Activated T-helper 1 cell treated with anti-CD3 and anti-CD28 coated beads, Interleukin-12 subunit alpha, Interleukin-12 subunit beta, Interleukin-2, Interleukin-4 antibody, amounts not matched to agents 30 ng/mL and 10 ng/mL and 1 ng/mL, durations not matched to agents 14 hours and 24 hours and 36 hours (primary cell): ENCODE data around the gene CEL. TPM values are rescaled to one million over a fixed set of nuclear protein-coding genes. Genes with fewer than 3 reads are reported as not detected.

Source experiments
- DNase-seq: peaks from one replicate; pipeline ENCODE4 v3.0.0; 2021; ENCODE audit warnings: low spot score
- H3K27ac Mint-ChIP-seq: one replicate; pipeline ENCODE4 v1.8.0; 2021; ENCODE audit warnings: mild to moderate bottlenecking, mixed read lengths
- H3K27me3 Mint-ChIP-seq: one replicate; pipeline ENCODE4 v1.8.0; 2022; ENCODE audit warnings: mild to moderate bottlenecking, moderate library complexity, mixed read lengths; ENCODE audit not compliant: insufficient read depth
- H3K36me3 Mint-ChIP-seq: one replicate; pipeline ENCODE4 v1.8.0; 2021; ENCODE audit warnings: low read depth, mixed read lengths
- H3K4me1 Mint-ChIP-seq: one replicate; pipeline ENCODE4 v1.8.0; 2021; ENCODE audit warnings: low read depth, mixed read lengths
- H3K4me3 Mint-ChIP-seq: one replicate; pipeline ENCODE4 v1.8.0; 2021; ENCODE audit warnings: mild to moderate bottlenecking, moderate library complexity, mixed read lengths
- H3K9me3 Mint-ChIP-seq: one replicate; pipeline ENCODE4 v1.8.0; 2021; ENCODE audit warnings: mixed read lengths
- intact Hi-C: fragments of 100-400 bp; cut with micrococcal nuclease; formaldehyde crosslinking; loops from one replicate; pipeline ENCODE4 v1.15.1; 2024
- total RNA-seq: library from RNA; stranded (reverse); gene quantifications from 2 replicates; pipeline ENCODE4 v1.2.3, GENCODE V29; 2022

Gene CEL
- total RNA-seq, 1 donor from 2014 or later = 2.0 TPM

- Mint-ChIP-seq H3K4me1 (no peaks in the 10 kb centered on the region), H3K27ac (no peak overlapping the region), H3K36me3 (peaks cover 52% of the 10 kb centered on the region), H3K27me3 (no peaks in the 10 kb centered on the region), H3K9me3 (peaks cover 8% of the 10 kb centered on the region), H3K4me3 (no peak overlapping the region)
- DNase-seq = no peak
- intact Hi-C loops = no loop called here
These were observed 36.4 kb downstream of the CEL start for GRCh38 chr9:133098104-133098754.

DNA sequence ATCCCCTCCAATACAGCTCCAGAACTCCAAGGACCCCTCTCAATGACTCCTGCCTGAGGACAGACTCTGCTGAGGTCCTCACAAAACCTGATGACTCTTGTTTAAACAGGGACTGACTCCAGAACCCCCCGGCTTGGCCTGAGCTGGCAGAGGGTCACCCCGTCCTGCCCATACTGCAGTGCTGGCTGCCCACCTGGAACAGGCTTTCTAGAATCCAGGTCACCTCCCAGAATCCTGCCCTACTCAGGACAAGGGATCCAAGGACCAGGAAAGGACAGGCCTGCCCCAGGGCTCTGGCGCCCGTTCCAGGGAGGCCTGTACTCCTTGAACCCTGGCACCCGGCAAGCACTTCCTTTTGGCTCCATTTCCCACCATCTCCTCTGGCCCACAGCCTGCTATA is 37.1 kb downstream of the CEL start:
- no peak overlapping the region for H3K27ac Mint-ChIP-seq
- intact Hi-C loops = no loop called here
- no peak overlapping the region for H3K4me3 Mint-ChIP-seq
- peaks cover 8% of the 10 kb centered on the region for H3K9me3 Mint-ChIP-seq
- peaks cover 52% of the 10 kb centered on the region for H3K36me3 Mint-ChIP-seq
- no peaks in the 10 kb centered on the region for H3K27me3 Mint-ChIP-seq
- H3K4me1 Mint-ChIP-seq = no peaks in the 10 kb centered on the region
- DNase-seq = no peak

- H3K4me1 Mint-ChIP-seq = no peaks in the 10 kb centered on the region
- no peak overlapping the region for H3K27ac Mint-ChIP-seq
- peaks cover 55% of the 10 kb centered on the region for H3K36me3 Mint-ChIP-seq
- H3K27me3 Mint-ChIP-seq = no peaks in the 10 kb centered on the region
- intact Hi-C loops = loop anchor here (10.0 kb wide), 1 partner anchor 55 kb away; no protein-coding TSS in a partner anchor
- no peak for DNase-seq
- no peak overlapping the region for H3K4me3 Mint-ChIP-seq
- H3K9me3 Mint-ChIP-seq = peaks cover 8% of the 10 kb centered on the region
These were observed 38.1 kb downstream of the CEL start for GRCh38 chr9:133099726-133100505.

DNA sequence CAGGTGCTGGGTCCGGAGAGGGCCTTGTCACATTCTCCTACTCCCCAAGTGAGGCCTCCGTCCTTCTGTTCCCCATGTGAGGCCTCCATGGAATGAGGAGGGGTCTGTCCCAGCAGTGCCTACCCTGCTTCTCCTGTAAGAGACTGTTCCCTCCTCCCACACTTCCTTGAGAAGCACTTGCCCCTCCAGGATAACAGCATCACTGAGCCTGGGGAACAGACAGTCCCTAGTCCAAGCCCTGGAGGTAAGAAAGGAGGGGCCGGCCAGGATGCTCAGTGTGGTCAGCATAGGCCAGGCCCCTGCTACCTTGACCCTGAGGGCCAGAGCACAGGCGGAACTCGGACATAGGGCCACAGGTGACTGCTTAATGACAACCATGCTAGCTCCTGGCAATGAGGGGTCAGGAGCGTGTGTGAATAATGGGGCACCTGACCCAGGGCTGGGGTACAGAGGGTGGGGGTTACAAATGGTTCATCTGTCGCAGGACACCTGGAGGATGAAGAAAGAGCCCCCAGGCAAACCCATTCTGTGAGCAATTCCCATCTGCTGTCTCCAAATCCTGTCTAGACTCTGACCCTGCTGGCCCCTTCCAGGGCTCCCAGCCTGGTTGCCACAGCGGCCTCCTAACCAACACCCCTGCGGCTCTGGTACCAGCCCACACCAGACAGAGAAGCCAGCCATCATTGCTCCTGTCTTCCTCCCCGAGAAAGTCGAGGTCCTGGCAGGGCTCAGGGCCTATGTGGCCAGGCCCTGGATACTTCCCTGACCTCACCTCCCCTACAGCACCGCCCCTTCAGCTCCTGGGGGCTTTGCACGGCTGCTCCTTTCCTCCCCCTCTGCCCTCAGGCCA is 39.0 kb downstream of the CEL start:
- DNase-seq = no peak
- Mint-ChIP-seq H3K4me1 (no peaks in the 10 kb centered on the region), H3K4me3 (no peak overlapping the region), H3K36me3 (peaks cover 58% of the 10 kb centered on the region), H3K9me3 (peaks cover 8% of the 10 kb centered on the region), H3K27me3 (no peaks in the 10 kb centered on the region), H3K27ac (no peak overlapping the region)
- intact Hi-C loops = loop anchor here (10.0 kb wide), 1 partner anchor 56 kb away; no protein-coding TSS in a partner anchor

DNA sequence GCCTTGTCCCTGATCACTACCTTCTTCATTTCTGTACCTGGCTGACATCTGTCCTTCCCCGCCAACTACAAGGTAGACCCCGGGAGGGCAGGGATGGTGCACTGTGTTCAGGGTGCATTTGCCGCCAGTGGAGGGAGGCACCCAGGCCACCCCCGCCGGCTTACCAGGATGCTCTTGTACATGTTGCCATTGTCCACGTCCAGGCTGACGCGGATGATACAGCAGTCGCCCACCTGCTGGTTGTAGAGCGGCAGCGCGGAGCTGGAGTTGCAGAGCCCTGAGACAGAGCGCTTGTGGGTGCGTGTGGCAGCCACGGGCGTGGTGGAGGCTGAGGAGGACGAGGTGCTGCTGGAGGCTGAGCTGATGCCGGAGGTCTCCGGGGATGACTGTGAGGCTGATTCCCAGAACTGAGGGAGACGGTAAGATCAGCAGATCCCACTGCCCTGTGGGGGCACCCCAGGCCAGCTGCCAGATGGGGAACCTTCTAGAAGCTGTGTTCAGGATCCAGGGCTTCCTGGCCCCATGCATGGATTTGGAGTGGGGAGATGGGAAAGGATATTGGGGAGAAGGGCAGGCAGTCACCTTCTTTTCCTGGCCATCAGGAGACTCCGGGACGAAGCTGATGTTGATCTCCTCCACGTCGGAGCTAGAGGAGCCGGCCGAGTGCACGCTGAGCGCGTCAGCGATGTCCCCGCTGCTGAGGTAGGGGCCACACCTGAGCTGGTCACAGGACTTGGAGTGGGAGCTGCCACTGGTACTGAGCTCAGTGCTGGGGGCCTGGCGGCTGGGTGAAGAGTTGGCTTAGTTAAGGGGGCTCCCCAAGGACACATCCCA is 39.8 kb downstream of the CEL start:
- Mint-ChIP-seq H3K36me3 (peaks cover 55% of the 10 kb centered on the region), H3K27ac (no peak overlapping the region), H3K4me3 (no peak overlapping the region), H3K27me3 (no peaks in the 10 kb centered on the region), H3K9me3 (no peaks in the 10 kb centered on the region), H3K4me1 (no peaks in the 10 kb centered on the region)
- intact Hi-C loops = loop anchor here (10.0 kb wide), 1 partner anchor 57 kb away; no protein-coding TSS in a partner anchor
- no peak for DNase-seq

GRCh38 chr9:133102190-133103021 is 40.6 kb downstream of the CEL start:
- intact Hi-C loops = loop anchor here (1.0 to 10.0 kb wide), 2 partner anchors 42 to 58 kb away; no protein-coding TSS in a partner anchor
- peaks cover 52% of the 10 kb centered on the region for H3K36me3 Mint-ChIP-seq
- no peaks in the 10 kb centered on the region for H3K27me3 Mint-ChIP-seq
- DNase-seq = no peak
- H3K4me3 Mint-ChIP-seq = no peak overlapping the region
- no peaks in the 10 kb centered on the region for H3K4me1 Mint-ChIP-seq
- H3K9me3 Mint-ChIP-seq = no peaks in the 10 kb centered on the region
- no peak overlapping the region for H3K27ac Mint-ChIP-seq

DNA sequence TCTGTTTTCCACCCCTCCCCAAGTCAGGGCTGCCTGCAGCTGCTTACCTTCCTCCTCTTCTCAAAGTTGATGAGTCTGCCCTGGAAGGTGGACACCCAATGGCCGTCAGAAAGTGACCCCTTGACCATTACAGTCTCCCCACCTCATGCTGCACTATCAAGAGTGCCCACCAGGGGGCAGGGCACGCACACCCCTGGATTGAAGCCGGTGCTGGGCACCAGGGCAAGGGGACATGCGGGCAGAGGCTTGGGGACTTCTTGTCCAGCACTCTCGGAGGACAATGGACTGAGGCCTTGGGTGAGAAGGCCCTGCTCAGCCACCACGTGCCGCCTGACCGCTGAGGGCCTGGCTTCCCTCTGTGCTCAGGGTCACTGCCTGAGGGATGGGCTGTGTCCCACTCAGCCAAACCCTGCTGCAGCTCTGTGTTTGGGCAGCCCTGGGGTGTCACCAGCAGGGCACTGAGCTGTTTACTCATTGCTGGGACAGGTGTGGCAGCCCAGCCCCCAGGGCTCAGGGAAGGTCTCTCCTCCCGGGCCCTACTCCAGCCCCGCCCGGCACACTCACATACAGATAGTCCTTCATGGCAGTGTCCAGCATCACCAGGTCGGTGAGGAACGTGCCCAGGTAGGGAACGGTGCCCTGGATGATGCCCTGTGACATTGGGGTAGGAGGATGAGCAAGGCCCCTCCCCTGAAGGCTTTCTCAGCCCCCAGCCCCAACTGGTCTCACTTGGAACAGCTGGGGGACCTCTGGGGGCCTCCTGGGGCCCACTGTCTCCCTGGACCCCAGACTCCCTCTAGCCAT is 41.6 kb downstream of the CEL start:
- intact Hi-C loops = loop anchor here (1.0 to 10.0 kb wide), 2 partner anchors 41 to 59 kb away; no protein-coding TSS in a partner anchor
- no peaks in the 10 kb centered on the region for H3K4me1 Mint-ChIP-seq
- no peaks in the 10 kb centered on the region for H3K9me3 Mint-ChIP-seq
- H3K27ac Mint-ChIP-seq = peak overlapping the region; percentile 70
- no peaks in the 10 kb centered on the region for H3K27me3 Mint-ChIP-seq
- H3K36me3 Mint-ChIP-seq = peaks cover 47% of the 10 kb centered on the region
- H3K4me3 Mint-ChIP-seq = no peak overlapping the region
- peak; percentile 41 for DNase-seq

DNA sequence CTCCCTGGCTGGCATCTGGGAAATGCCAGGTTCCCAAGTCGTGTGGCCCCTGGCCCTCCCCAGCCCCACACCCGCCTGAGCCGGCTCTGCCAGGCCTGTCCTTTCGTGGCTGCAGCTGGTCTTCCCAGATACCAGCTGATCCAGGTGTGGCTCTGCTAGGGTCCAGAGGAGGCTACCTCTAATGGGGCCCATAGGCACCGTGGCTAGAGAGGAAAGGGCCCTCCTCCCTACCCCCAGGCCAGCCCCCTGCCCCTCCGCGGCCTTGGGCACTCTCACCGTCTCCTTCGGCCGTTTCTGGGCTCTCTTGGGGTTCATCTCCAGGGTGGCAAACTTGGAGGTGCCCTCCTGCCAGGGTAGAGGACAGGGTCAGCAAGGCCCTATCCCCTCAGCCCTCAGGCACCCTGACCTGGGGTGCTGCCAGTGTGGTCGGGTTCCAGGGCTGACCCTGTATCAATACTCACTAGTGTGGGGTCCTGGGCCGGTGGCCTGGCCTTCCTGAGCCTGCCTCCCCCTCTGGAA is 42.3 kb downstream of the CEL start:
- Mint-ChIP-seq H3K27me3 (no peaks in the 10 kb centered on the region), H3K36me3 (peaks cover 43% of the 10 kb centered on the region), H3K4me1 (no peaks in the 10 kb centered on the region), H3K27ac (no peak overlapping the region), H3K4me3 (no peak overlapping the region), H3K9me3 (no peaks in the 10 kb centered on the region)
- intact Hi-C loops = loop anchor here (1.0 to 10.0 kb wide), 2 partner anchors 40 to 59 kb away; no protein-coding TSS in a partner anchor
- DNase-seq = no peak

DNA sequence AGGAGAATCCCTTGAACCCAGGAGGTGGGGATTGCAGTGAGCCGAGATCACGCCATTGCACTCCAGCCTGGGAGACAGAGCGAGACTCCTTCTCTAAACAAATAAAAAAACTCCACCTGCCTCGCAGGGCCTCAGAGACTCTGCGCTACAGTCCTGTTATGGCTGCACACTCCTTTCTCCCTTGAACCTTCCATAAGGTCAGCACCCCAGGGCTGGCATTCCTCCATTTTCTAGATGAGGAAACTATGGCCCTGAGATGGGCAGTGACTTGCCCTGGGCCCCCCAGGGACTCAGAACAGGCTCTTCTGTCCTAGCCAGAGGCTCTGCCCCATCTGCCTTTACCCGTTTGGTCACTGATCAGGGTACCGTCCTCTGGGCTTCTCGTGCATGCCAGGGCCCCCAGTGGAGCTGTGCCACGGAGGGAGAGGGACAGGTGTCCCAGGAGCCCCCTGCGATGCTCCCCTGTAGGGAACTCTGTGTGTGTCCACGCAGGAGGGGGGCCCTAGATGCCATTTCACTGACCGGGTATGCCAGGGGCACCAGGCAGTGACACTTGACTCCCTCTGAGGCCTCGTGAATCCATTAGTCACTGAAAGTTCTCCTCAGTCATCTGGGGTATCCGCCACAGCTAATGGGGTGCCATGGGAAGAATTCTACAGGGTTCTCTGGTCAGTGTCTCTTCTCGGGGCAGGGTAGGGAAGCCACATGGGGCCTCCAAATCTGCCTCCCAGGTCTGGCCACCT is 43.1 kb downstream of the CEL start:
- Mint-ChIP-seq H3K4me1 (no peaks in the 10 kb centered on the region), H3K36me3 (peaks cover 41% of the 10 kb centered on the region), H3K9me3 (no peaks in the 10 kb centered on the region), H3K4me3 (no peak overlapping the region), H3K27me3 (no peaks in the 10 kb centered on the region), H3K27ac (no peak overlapping the region)
- intact Hi-C loops = loop anchor here (10.0 kb wide), 1 partner anchor 60 kb away; no protein-coding TSS in a partner anchor
- DNase-seq = no peak

- Mint-ChIP-seq H3K36me3 (peaks cover 44% of the 10 kb centered on the region), H3K27ac (no peak overlapping the region), H3K4me1 (no peaks in the 10 kb centered on the region), H3K4me3 (no peak overlapping the region), H3K9me3 (no peaks in the 10 kb centered on the region), H3K27me3 (no peaks in the 10 kb centered on the region)
- no peak for DNase-seq
- intact Hi-C loops = loop anchor here (10.0 kb wide), 1 partner anchor 61 kb away; no protein-coding TSS in a partner anchor
These were observed 43.6 kb downstream of the CEL start for GRCh38 chr9:133105461-133105770.
